SW 1271 (cell line): Measurements from ENCODE around the gene LZTFL1.

Experiments used
- DNase-seq, 2 experiments: peaks; one replicate each; lab custom pipeline; 2025; lab: John Stamatoyannopoulos, UW

The LZTFL1 gene

DNA sequence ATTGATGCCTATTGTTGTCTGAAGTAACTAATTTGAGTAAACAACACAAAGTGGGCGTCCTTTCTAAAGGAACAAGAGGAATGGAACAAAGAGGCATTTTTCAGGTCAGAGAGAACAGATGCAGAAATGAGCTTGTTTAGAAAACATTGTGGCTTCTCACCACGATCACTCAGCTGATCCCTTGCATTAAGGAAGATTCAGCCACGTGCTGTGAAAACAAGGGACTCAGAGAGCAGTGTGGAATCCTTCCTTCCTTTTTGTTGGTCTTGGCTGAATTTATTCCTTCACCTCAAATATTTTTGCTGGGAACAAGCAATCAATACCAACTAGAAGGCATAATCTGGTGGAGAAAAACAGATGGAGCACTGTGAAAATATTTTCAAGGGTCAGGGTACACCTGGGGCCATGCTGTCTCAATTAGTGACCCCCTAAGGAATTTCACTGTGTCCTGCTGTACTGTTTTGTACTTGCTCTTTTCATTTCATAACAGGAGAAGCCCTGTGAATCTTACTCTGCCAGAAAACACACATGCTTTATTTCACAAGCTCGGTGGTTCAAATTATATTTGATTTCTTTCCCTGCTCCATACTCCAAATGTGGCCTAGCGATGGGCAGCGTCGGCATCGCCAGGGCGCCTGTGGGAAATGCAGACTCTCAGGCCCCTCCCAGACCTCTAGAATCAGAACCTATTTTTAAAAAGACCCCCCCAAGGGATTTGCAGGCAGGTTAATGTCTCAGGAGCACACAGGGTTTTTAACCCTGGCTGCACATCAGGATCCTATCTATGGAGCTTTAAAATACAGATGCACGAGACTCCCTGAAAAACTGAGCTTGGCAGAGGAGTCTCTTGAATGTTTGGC is 34.0 kb downstream of the LZTFL1 start:
- DNase-seq: no peak

DNA sequence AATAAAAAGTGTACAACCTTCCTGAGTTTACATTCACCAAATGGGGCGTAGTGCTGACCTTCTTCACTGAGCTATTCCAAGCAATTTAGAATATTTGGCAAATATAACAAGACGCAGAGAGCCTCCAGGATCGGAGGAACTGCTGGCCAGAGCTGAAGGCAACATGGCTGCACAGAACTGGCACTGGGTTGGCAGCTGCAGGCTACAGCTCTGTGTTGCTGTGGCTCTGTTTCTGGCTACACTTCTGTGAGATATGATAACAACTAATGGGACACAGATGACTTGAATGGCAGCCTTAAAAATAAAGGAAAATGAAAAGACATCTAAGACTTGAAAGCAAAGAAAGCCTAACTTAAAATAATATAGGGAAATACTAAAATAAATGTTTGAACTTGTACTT is 34.8 kb downstream of the LZTFL1 start:
- no peak for DNase-seq

DNA sequence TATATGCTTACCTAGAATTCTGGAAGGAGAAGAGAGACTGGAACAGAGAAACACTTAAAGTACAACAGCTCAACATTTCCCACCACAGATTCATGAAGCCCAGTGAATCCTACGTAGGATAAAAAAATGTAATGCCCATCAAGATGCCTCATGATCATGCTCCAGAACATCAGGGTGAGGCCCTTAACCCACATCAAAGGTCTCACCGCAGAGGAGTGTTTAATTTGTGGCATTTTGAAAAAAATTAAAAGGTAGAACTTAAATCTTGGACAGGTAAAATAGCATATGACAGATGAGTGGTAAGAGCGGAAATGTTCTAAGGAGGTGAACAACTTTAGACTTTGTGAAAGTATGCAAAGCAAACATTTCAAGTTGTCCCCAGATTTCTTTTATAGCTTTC is 35.8 kb downstream of the LZTFL1 start:
- no peak for DNase-seq

DNA sequence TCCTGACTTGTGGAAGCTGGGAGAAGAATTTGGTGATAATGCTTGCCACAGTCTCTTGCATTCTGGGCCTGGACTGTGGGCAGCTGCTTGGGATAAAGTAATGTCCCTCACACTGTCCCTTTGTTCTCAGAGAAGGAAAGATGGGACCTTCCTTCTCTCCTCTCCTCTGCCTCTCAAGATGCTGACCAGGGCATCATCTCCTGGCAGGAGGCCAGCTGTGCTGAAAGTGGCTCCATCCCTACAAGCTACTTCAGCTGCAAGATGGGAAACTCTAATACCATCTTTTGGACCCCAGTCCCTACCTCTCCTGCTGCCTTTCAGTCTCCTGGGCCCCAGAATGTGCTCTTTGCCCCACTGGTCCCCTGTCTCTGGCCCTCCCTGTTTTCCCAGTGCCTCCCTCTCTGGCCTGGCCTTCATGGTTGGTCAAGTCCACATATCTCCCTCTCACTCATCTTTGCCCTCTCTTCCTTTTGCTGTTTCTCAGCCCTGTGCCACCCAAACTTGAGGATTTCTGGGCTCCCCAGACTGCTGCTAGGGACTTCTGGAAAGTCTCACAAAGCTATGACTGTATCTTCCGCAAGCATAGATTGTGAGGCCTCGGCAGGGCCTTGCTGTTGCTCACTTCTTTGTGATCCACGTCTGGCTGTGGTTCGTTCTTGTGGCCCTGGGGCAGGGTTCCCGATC is 38.5 kb downstream of the LZTFL1 start:
- DNase-seq: no peak

DNA sequence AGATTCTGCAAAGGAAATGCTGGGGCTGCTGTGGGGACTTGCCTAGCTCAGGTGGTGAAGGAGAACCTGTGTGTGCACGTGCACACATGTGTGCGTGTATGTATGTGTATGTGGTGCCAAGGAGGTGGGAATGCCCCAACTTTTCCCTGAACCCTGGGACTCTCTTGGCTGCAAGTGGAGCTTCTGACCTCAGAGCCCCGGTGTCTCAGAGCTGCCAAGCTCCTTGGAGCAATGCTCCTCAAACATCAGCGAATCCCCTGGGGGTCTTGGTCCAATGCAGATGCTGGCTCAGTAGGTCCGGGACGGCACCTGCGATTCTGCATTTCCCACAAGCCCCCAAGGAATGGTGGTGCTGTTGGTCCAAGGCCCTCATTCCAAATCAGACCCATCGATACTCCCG is 39.8 kb downstream of the LZTFL1 start:
- DNase-seq: no peak

DNA sequence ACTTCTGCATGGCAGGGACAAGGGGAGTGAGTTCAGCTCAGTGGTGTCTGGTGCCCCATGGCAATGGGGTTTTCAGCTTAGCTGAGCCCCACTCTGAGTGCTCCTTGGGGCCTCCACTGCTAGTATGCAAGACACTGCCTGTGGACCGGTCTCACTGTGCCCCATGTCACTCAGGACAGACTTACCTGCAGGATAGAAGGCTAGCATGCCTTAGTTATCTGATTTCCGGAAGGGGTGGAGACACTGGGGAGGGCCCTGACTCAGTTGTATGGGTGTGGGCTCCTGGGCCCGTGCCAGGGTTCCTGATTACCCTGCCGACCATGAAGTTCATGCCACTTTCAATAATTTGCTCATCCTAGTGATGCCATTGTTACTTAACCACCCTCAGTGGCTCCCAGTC is 41.3 kb downstream of the LZTFL1 start:
- no peak for DNase-seq

DNA sequence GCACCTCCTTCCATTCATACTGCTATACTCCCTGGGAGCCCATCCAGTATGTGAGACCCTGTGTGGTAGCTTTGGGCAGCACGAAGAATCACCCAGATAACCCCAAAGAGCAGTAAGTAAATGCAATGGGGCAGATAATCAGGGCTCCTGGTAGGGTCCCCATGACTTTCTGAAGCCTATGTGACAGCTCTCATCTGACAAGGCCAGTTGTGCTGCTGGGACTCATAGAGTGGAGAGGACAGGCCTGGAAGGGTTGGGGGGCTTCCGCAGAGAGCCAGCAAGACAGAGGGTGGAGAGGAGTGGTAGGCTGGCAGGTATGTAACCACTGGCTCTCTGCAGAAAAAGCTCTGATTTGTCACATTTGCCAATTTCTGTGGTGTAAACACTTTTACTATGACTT is 42.3 kb downstream of the LZTFL1 start:
- DNase-seq: no peak

DNA sequence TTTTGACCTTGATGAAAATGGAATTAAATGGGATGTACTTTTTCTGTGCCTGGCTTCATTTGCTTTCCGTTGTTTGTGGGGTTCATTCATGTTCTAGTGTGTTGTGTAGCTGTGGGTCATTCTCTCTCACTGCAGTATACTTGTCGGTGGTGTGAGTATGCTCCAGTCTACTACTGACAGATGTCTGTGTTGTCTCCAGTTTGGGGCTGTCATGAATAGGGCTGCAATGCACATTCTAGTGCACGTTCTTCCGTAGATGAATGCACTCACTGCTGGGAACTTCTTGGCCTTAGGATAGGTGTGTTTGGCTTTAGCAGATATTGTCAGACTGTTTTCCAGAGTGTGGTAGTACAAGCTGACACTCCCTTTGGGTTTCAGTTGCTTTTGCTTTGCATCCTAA is 43.9 kb downstream of the LZTFL1 start:
- DNase-seq: no peak

DNA sequence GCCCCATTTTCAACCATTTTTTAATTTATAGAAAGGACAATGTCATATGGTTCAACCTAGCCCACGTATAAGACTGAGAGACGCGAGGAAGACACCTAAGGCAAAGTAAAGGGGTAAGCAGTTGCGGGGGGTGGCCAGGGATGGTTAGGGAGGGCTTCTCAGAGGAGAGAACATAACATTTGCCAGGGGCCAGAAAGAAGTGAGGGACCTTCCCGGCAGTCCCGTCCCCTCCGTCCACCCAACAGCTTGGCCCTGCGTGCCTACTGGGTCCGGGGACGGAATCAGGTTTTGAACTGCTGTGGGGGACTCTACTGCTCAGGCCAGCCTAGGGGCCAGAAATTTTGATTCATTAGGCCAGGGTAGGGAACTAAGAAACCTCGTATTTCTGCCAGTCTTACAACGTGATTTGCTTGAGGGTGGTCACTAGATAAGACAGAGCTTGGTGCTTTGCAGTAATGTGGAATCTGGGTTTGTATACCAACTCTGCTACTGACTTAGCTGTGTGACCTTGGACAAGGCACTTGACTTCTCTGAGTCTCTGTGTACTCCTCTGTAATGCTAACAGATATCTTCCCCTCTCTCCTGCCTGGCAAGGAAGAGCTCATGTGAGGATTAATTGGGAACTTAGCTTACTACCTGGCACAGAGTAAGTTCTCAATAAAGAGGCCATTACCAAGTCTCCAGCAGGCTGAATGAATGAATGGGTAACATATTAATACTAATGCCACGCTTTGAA is 44.8 kb downstream of the LZTFL1 start:
- DNase-seq: no peak

DNA sequence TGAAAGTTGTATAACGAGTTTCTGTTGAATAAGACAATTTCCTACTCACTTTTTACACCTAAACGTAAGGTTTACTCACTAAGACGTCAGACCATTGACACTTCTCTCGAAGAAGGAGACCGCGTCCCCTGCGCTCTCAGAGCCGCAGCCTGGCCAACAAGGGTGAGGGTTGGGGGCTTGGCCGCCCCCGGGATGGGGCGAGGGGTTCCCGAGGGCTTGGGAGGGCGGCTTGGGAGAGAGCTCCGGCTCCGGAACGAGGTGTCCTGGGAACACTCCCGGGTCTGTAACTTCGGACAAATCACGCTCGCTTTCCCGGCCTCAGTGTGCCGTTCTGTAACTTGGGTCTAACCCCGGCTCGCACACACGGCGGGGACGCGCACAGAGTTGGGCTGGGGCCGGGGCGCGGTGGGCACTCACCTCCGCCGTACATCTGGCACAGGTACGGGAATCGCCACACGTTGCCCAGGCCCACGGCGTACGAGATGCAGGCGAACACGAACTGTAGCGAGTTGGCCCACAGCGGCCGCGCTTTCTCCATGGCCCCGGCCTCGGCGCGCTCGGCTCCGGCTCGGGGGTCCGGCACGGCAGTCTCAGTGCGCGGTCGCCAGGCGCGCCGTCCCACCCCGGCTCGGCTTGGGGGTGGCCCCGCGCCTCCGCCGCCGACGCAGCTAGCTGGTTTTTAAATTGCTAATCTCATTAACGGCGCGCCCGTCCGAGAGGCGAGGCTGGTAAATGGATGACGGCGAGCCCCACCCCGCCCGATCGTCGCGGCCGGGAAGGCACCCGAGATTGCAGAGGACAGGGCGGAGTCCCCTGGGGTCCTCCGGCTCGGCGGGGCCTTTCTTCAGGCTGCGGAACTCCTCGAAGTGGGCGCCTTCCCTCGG is 45.8 kb downstream of the LZTFL1 start, which contains the start of gene SLC6A20:
SLC6A20 (minus strand) TSS at position 655 of the 884 bp plus-strand sequence; CDS start at position 538, 117 bp downstream.
- no peak for DNase-seq

DNA sequence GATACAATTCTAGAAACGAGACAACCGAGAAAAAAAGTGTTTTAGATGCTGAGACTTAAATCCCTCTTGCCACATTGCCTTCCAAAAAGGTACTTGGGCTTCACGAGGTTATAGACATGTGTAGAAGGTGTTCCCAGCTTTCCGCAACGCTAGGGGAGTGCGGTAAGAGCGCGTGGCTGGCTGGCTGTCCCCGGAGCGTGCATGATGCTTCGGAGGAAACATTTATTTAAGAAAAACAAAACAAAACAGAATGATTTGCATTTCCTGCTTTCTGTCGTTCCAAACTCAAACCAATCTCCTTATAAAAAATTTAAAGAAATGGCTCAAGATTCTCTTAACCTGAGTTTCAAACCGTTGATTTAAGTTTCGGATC is 46.4 kb downstream of the LZTFL1 start:
- DNase-seq: no peak

DNA sequence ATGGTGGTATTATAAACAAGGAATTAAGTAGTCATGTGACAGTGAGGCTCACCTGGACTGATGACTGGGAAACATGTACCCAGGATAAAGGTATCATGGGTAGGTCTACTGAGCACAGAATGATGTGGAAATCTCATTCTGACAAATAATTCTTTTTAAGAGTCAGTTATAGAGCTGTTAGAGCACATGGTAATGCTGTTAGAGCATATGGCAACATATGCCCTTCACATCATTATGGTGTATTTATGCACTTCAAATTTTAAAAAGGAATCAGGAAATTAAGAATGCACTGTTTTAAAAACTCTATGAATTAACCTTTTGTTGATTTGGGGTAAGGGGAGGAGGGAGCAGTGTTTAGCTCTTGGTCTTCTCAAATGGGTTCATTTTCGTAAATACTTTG is 47.3 kb downstream of the LZTFL1 start:
- DNase-seq: no peak

DNA sequence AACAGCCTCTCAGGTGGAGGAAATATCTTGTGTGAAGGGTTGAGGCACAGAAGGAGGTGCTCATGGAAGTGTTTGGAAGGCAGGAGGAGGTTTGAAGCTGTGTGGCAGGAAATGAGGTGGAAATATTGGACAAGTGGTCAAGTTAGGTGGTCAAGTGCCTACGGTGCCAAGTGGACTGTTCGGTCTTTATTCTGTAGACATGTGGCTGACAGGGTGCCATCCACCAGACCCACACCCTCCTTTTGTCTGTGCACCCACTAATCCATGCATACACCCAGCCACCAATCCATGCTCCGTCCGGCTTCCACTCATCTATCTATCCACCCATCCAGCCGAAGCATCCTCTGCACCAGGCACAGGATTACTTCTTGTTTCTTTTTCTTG is 47.8 kb downstream of the LZTFL1 start:
- DNase-seq: no peak

DNA sequence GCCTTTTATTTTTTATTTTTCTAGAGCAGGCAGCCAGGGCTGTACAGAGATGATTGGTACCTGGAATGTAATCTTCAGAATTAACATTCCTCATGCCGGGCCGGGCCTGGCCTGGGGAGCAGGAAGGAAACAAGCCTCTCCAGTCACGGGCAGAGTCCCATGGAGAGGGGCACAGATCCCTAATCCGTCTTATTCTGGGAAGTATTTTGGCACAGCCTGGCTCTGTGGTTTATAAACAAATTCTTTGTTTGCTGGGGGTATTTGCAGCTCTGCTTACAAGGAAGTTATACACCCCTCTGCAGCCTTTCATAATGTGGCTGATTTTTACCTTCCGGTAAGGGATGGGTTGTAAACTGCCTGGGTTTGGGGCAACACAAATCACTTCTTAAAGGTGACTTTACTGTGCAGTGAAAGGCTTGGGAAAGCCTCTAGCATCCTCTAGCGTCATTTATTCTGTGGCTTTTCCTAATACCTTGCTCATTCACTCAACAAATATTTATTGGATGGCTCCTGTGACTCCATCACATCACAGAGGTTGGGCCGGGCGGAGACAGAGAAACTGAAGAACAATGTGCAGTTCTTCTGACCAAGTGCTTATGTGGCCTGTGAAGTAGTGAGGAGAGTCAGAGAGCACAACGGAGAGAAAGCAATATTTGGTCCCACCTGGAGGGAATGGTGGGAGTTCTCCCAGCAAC is 48.3 kb downstream of the LZTFL1 start:
- DNase-seq: no peak

DNA sequence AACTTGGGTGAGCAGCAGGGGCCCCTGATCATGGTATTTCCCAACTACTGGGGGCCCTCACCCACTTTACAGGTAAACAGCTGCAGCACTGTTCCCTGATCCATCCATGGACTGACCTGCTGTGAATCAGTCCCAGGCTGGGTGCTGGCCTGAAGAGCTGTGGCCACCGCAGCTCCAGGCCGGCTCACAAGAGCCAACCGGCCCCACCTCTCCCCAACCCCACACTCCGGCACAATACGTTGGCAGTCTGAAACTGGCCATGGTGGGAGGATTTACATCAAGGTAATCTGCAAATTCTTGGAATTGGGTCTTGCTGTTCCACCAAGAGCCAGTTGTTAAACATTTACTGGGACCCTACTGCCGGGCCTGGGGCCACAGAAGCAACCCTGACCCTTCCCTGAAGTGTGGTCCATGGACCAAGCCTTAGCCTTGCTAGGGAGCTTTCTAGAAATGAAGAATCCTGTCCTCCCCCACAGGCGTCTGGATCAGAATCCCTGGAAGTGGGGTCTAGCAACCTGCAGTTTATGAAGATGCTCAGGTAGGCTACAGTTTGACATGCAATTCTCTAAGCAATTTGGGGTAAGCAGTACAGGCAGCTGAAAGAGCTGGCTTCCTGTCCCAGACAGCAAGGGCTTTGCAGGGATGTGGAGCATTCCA is 49.3 kb downstream of the LZTFL1 start:
- no peak for DNase-seq

DNA sequence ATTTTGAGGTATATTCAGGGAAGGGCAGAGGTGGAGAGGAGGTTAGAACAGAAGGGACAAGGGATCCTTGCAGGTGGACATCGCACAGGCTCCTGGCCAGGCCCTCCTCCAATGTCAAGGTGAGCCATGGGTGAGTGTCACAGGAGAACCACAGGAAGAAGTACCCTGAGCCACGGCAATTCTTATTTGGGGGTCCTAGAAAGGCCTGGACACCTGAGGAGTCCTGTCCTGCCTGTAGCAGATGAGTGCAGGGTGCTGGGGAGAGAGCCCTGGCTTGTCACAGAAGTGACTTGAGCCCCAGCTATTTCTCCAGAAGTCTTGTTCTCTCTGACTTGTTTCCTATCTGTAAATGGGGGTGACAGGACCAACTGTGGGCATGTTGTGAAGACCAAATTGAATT is 49.9 kb downstream of the LZTFL1 start:
- DNase-seq: no peak

DNA sequence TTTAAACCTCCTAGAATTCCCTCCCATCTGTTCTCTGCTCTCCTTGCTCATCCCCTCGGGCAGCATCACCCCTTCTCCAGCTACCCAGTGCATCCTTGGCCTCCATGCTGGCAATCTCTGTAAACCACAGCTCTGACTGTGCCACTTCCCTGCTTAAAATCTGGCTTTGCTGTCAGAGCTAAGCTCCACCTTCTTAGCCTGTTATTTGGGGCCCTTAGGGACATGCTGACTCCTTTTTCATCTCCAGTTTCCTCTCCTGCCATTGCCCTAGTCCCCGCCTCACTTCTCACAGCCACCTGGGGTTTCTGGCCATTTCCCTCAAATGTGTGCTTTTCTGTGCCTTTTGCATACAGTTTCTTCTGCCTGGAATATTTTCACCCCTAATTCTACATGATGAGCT is 51.3 kb downstream of the LZTFL1 start:
- DNase-seq: no peak

DNA sequence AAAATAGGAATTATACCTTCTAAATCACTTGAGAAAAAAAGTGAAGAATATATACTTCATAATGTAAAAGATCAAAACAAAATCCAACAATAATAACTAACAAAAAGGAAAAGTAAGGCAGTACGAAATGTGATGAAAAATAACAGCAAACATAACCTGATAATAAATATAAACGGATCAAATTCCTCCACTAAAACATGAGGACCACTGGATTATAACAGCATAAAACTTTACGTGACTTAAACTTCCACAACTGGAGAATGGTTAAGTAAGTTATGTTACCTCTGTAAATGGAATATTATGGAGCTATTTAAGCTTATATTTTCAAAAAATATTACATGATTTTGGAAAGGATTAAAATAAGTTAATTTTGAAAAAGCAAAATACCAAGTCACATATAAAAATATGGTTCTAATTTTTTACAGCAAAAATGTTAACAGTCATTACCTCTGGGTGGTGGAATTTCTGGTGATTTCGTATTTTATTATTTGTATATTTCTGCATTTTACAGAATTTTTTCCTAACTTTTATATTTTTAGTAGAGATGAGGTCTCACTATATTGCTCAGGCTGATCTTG is 52.6 kb downstream of the LZTFL1 start:
- DNase-seq: no peak

DNA sequence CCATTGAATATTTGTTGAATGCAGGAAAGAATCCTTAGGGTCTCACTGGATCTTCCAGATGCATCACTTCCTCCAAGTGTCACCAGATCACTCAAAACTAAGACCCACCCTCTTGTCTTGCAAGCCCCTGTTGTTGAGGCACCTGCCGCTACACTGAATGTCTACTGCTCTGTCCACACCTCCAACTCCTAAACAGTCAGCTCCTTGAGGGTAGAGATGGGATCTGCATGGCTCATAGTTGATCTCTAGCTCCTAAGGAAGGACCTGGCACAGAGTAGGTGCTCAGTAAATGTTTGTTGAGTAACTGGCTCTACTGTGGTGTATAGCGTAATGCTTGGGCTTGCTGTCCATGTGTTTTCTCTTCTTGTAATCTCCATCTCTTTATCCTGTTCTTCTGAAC is 54.4 kb downstream of the LZTFL1 start:
- DNase-seq: no peak

DNA sequence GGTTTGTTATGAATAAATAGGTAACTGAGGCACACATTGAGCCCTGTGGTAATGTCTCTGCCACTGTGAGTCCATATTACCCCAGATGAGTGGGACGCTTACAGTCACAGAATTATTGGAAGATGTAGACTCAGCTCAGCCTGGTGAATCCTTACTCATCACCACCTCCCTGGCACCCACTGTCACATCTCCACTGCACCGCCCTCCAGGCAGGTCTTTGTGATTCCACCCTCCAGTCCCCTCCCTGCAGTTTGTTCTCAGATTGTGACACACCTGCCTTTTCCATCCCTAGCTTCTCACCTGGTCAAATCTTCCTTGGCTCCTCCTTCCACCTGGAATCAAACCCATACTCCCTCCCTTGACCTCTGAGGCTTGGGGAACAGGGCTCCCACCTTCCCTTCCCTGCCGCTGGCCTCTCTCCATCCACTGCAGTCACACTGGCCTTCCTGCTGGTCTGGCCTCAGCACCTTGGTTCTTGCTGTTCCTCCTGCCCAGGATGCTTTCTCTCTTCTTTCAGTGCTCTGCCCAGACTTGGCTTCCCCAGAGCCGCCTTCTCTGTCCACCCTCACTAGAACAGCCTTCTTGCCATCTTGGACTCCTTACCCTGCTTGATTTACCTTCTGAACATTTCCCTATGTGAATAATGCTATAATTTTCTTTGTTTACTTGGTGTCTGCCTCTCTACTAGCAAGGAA is 55.0 kb downstream of the LZTFL1 start:
- DNase-seq: no peak
